ENCODE measurements around the gene SDK2.

DNA sequence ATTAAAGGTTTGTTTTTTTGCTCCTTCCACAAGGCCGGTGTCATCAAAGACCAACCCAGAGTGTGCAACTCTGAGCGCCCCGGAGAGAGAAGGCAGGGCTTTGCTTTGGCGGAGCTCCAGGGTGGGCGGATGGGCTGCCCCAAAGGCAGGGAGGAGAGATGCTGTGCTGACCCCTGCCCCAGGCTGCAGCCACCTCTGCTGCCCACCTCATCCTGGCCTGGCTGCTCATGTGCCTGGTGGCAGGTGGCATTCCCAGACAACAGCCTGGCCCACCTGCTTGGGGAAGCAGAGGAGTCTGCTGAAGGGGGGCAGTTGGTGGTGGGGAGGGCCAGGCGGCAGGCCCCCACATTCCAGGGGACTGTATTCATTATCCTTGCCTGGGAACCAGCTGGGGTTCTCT lies 122.1 kb downstream of the SDK2 start:
- no peak for TF ChIP-seq REST (IDR thresholded peaks at IDR 0.05; ENCODE audit: insufficient read depth in 1 of 2, low read depth in 2 of 2, low read length in 2 of 2)
- no peak for TF ChIP-seq TAF1 (IDR thresholded peaks at IDR 0.05; ENCODE audit: borderline replicate concordance, insufficient read depth, low read length)
- no peak for TF ChIP-seq POLR2AphosphoS5 (IDR thresholded peaks at IDR 0.05; ENCODE audit: low read depth, low read length)
- no peak for TF ChIP-seq SIN3A (IDR thresholded peaks at IDR 0.05; ENCODE audit: borderline replicate concordance, insufficient read depth, low read length)
- TF ChIP-seq FOXP2 (optimal IDR thresholded peaks at IDR 0.05; ENCODE audit: borderline replicate concordance, extremely low read depth, extremely low read length, insufficient read depth) = no peak
